HepG2 (cell line): Measurements from ENCODE around the gene GNG7. TPM values are rescaled to one million over a fixed set of nuclear protein-coding genes. Genes with fewer than 3 reads are reported as not detected.
A peak's percentile ranks its signal among the peaks of the same experiment; 100 is the strongest.

ENCODE experiments used
- ATF1 ChIP-seq: IDR thresholded peaks from 2 replicates; pipeline ENCODE4 v1.6.1; 2016; ENCODE audit warnings: mild to moderate bottlenecking, control low read depth
- BRD4 ChIP-seq: sonication (generic); formaldehyde crosslinking; IDR thresholded peaks from 2 replicates; pipeline ENCODE4 v1.4.0; 2020; ENCODE audit warnings: missing genetic modification reagents
- ESRRA ChIP-seq: sonication (generic); formaldehyde crosslinking; IDR thresholded peaks from 2 replicates; pipeline ENCODE4 v1.5.1; 2020; ENCODE audit warnings: mild to moderate bottlenecking, low read depth, missing genetic modification reagents
- FOXA3 ChIP-seq: IDR thresholded peaks from 2 replicates; pipeline ENCODE4 v1.6.1; 2016; ENCODE audit warnings: missing genetic modification reagents, missing compliant biosample characterization
- GATAD2A ChIP-seq: IDR thresholded peaks from 2 replicates; pipeline ENCODE4 v1.6.1; 2016
- MED13 ChIP-seq: sonication (generic); formaldehyde crosslinking; IDR thresholded peaks from 2 replicates; pipeline ENCODE4 v1.5.0; 2020; ENCODE audit warnings: missing genetic modification reagents
- MXI1 ChIP-seq: IDR thresholded peaks from 3 replicates; pipeline ENCODE4 v1.6.1; 2012; ENCODE audit warnings: low read depth, low read length, inconsistent platforms, borderline replicate concordance
- PCBP1 ChIP-seq: fragments of 200-400 bp; formaldehyde crosslinking; IDR thresholded peaks from 2 replicates; pipeline ENCODE4 v1.6.1; 2017; ENCODE audit warnings: mild to moderate bottlenecking, low read depth, low read length, borderline replicate concordance
- PITX1 ChIP-seq: sonication (generic); formaldehyde crosslinking; IDR thresholded peaks from 2 replicates; pipeline ENCODE4 v1.5.1; 2020; ENCODE audit warnings: mild to moderate bottlenecking, missing genetic modification reagents
- SALL1 ChIP-seq: sonication (generic); formaldehyde crosslinking; IDR thresholded peaks from 2 replicates; pipeline ENCODE4 v1.8.0; 2022; ENCODE audit warnings: mild to moderate bottlenecking, missing genetic modification reagents
- SRF ChIP-seq: IDR thresholded peaks from 2 replicates; pipeline ENCODE4 v1.6.1; 2011; ENCODE audit warnings: mild to moderate bottlenecking, low read depth, low read length, moderate library complexity
- SRSF1 ChIP-seq: fragments of 200-400 bp; formaldehyde crosslinking; optimal IDR thresholded peaks from 2 replicates; pipeline ENCODE3; 2017; ENCODE audit warnings: mild to moderate bottlenecking, low read depth, low read length, moderate library complexity
- TAF1 ChIP-seq: sonication (generic); formaldehyde crosslinking; IDR thresholded peaks from 2 replicates; pipeline ENCODE4 v1.4.0; 2020; ENCODE audit warnings: missing genetic modification reagents
- TCF7 ChIP-seq: sonication (generic); IDR thresholded peaks from 2 replicates; pipeline ENCODE4 v1.6.1; 2016; ENCODE audit warnings: antibody characterized with exemption, low read depth
- TEAD3 ChIP-seq: optimal IDR thresholded peaks from 2 replicates; pipeline ENCODE3; 2016; ENCODE audit warnings: borderline replicate concordance
- ZNF121 ChIP-seq: sonication (generic); formaldehyde crosslinking; IDR thresholded peaks from 2 replicates; pipeline ENCODE4 v1.5.0; 2020; ENCODE audit warnings: mild to moderate bottlenecking, missing genetic modification reagents
- ZNF24 ChIP-seq: fragments of 450-650 bp; IDR thresholded peaks from 2 replicates; pipeline ENCODE4 v1.6.1; 2017; ENCODE audit warnings: antibody characterized with exemption, mild to moderate bottlenecking
- ZNF263 ChIP-seq: sonication (generic); formaldehyde crosslinking; IDR thresholded peaks from 2 replicates; pipeline ENCODE4 v1.4.0; 2020; ENCODE audit warnings: missing genetic modification reagents
- ZNF562 ChIP-seq: sonication (generic); formaldehyde crosslinking; IDR thresholded peaks from 2 replicates; pipeline ENCODE4 v1.8.0; 2022; ENCODE audit warnings: missing genetic modification reagents, borderline replicate concordance
- ZNF75D ChIP-seq: sonication (generic); formaldehyde crosslinking; IDR thresholded peaks from 2 replicates; pipeline ENCODE4 v1.8.1; 2023; ENCODE audit warnings: missing genetic modification reagents, mild to moderate bottlenecking, borderline replicate concordance
- polyA plus RNA-seq, 8 experiments: library from polyadenylated mRNA; depleted of rRNA in 3 of 8; stranded (reverse) in 7 of 8; unstranded in 1 of 8; fragments of >200 nt; fragmentation: Illumina TruSeq in 4 of 8; extraction: Trizol in 4 of 8; gene quantifications; 2 replicates each; pipeline versions ENCODE4 v1.2.1 to v1.2.3, GENCODE V29; 2011 to 2016; ENCODE audit warnings: low read depth in 4 of 8, missing spikeins in 1 of 8, mixed read lengths in 1 of 8; ENCODE audit not compliant: insufficient read depth in 1 of 8
- total RNA-seq, 5 experiments: library from RNA; depleted of rRNA; stranded (reverse); fragments of >200 nt; fragmentation: Illumina TruSeq; extraction: Trizol; gene quantifications; 2 replicates each; pipeline ENCODE4 v1.2.3, GENCODE V29; 2016; ENCODE audit warnings: low read depth in 1 of 5
- TF ChIP-seq, protein P1 (sequence below): sonication (generic); formaldehyde crosslinking; IDR thresholded peaks from 2 replicates; pipeline ENCODE4 v1.4.0; 2020; ENCODE audit warnings: missing genetic modification reagents
- TF ChIP-seq, protein P2 (sequence below): IDR thresholded peaks from 2 replicates; pipeline ENCODE4 v1.6.1; 2016; ENCODE audit warnings: missing biosample characterization, missing genetic modification reagents, low read depth
- TF ChIP-seq, protein P3 (sequence below): sonication (generic); formaldehyde crosslinking; IDR thresholded peaks from 2 replicates; pipeline ENCODE4 v1.5.1; 2020; ENCODE audit warnings: mild to moderate bottlenecking, missing genetic modification reagents, borderline replicate concordance

Gene GNG7
- total and polyA plus RNA-seq, 2 of the 13 experiments (the other 11 are each of a cell fraction or from before 2014, with no cell fraction given) = 1.4 to 3.3 TPM

DNA sequence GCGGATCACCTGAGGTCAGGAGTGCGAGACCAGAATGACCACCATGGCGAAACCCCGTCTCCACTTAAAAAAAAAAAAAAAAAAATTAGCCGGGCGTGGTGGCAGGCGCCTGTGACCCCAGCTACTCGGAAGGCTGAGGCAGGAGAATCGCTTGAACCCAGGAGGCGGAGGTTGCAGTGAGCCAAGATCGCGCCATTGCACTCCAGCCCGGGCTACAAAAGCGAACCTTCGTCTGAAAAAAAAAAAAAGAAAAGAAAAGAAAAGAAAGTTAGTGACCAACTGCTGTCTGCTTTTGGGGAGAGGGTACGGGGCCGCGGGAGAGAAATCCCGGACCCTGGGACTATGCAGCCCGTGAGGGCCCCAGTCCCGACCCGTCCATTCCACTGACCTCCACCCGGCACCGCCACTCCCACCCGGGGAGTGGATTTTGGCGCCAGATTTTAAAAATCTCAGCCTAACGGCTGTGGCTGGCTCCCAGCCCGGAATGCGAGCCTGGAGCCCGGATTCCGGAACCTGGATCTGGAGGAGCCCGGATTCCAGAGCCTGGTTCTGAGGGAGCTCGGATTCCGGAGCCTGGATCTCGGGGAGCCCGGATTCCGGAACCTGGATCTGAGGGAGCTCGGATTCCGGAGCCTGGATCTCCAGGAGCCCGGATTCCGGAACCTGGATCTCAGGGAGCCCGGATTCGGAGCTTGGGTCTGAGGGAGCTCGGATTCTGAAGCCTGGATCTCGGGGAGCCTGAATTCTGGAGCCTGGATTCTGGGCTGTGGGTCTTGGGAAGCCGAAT lies 239.7 kb downstream of the GNG7 start (continued):
- TF ChIP-seq PCBP1 (peak; percentile 67; the same call in 1 of the 2 replicates), FOXA3 (CRISPR knock-in tag) (peak; percentile 55), TEAD3 (CRISPR knock-in tag) (peak; percentile 100), TAF1 (no peak), GATAD2A (CRISPR knock-in tag) (peak; percentile 81), ZNF562 (CRISPR knock-in tag) (no peak), SRSF1 (peak; percentile 79), ZNF121 (CRISPR knock-in tag) (peak; percentile 48), SRF (peak; percentile 64; the same call in 1 of the 2 replicates), SALL1 (CRISPR knock-in tag) (peak; percentile 84), ZNF24 (peak; percentile 74; the same call in 1 of the 2 replicates), ZNF263 (peak; percentile 23; the same call in 1 of the 2 replicates), ATF1 (peak; percentile 63; the same call in 1 of the 2 replicates), MXI1 (peak; percentile 67; the same call in 1 of the 3 replicates), PITX1 (CRISPR knock-in tag) (peak; percentile 71; the same call in 1 of the 2 replicates), TCF7 (peak; percentile 27; the same call in 1 of the 2 replicates), ZNF75D (peak; percentile 76; the same call in 1 of the 2 replicates), BRD4 (no peak), MED13 (peak; percentile 84), ESRRA (peak; percentile 68; the same call in 1 of the 2 replicates)
- TF ChIP-seq, protein P1, sequence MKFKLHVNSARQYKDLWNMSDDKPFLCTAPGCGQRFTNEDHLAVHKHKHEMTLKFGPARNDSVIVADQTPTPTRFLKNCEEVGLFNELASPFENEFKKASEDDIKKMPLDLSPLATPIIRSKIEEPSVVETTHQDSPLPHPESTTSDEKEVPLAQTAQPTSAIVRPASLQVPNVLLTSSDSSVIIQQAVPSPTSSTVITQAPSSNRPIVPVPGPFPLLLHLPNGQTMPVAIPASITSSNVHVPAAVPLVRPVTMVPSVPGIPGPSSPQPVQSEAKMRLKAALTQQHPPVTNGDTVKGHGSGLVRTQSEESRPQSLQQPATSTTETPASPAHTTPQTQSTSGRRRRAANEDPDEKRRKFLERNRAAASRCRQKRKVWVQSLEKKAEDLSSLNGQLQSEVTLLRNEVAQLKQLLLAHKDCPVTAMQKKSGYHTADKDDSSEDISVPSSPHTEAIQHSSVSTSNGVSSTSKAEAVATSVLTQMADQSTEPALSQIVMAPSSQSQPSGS (CRISPR knock-in tag) = peak; percentile 62; the same call in 1 of the 2 replicates
- TF ChIP-seq, protein P2, sequence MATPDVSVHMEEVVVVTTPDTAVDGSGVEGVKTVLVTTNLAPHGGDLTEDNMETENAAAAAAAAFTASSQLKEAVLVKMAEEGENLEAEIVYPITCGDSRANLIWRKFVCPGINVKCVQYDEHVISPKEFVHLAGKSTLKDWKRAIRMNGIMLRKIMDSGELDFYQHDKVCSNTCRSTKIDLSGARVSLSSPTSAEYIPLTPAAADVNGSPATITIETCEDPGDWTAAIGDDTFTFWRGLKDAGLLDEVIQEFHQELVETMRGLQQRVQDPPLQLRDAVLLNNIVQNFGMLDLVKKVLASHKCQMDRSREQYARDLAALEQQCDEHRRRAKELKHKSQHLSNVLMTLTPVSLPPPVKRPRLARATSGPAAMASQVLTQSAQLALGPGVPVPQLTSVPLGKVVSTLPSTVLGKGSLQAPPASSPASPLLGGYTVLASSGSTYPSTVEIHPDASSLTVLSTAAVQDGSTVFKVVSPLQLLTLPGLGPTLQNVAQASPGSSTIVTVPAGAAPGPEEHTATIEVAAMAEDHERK = no peak
- TF ChIP-seq, protein P3, sequence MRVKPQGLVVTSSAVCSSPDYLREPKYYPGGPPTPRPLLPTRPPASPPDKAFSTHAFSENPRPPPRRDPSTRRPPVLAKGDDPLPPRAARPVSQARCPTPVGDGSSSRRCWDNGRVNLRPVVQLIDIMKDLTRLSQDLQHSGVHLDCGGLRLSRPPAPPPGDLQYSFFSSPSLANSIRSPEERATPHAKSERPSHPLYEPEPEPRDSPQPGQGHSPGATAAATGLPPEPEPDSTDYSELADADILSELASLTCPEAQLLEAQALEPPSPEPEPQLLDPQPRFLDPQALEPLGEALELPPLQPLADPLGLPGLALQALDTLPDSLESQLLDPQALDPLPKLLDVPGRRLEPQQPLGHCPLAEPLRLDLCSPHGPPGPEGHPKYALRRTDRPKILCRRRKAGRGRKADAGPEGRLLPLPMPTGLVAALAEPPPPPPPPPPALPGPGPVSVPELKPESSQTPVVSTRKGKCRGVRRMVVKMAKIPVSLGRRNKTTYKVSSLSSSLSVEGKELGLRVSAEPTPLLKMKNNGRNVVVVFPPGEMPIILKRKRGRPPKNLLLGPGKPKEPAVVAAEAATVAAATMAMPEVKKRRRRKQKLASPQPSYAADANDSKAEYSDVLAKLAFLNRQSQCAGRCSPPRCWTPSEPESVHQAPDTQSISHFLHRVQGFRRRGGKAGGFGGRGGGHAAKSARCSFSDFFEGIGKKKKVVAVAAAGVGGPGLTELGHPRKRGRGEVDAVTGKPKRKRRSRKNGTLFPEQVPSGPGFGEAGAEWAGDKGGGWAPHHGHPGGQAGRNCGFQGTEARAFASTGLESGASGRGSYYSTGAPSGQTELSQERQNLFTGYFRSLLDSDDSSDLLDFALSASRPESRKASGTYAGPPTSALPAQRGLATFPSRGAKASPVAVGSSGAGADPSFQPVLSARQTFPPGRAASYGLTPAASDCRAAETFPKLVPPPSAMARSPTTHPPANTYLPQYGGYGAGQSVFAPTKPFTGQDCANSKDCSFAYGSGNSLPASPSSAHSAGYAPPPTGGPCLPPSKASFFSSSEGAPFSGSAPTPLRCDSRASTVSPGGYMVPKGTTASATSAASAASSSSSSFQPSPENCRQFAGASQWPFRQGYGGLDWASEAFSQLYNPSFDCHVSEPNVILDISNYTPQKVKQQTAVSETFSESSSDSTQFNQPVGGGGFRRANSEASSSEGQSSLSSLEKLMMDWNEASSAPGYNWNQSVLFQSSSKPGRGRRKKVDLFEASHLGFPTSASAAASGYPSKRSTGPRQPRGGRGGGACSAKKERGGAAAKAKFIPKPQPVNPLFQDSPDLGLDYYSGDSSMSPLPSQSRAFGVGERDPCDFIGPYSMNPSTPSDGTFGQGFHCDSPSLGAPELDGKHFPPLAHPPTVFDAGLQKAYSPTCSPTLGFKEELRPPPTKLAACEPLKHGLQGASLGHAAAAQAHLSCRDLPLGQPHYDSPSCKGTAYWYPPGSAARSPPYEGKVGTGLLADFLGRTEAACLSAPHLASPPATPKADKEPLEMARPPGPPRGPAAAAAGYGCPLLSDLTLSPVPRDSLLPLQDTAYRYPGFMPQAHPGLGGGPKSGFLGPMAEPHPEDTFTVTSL (CRISPR knock-in tag) = peak; percentile 75; the same call in 1 of the 2 replicates
